VCaP (cell line): ENCODE measurements around the gene SYNGR3.
"Not testable (repeated sequence)": the region's sequence is repeated elsewhere in the genome, so short reads cannot be mapped to it uniquely, and the experiment has no call there.

Experiments
- H3K27ac ChIP-seq: fragments of 450-650 bp; 2 replicates; pipeline ENCODE4 v1.5.1; 2017
- TF ChIP-seq, protein P1 (sequence below): fragments of 450-650 bp; conservative IDR thresholded peaks from 2 replicates; pipeline ENCODE4 v1.5.1; 2017; ENCODE audit warnings: mild to moderate bottlenecking, moderate library complexity

Gene SYNGR3

DNA sequence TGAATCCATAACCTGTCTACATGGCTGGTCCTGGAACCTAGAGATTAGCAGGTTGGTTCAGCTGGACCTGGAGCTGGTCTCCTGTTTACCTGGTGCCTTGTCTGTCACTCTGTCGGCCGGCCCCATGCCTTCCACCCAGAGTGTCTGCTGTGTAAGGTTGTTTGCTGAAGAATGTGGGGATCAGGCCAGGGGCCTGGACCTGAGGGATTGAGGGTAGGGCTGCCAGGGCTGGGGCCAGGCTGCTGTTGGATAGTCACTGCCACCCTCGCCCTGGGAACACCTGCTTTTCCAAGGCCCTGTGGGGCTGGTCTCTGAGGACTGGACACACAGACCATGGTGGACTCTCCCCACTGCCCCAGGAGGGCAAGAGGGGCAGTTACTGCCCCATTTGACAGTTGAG, 38.4 kb downstream of the SYNGR3 start:
- TF ChIP-seq, protein P1, sequence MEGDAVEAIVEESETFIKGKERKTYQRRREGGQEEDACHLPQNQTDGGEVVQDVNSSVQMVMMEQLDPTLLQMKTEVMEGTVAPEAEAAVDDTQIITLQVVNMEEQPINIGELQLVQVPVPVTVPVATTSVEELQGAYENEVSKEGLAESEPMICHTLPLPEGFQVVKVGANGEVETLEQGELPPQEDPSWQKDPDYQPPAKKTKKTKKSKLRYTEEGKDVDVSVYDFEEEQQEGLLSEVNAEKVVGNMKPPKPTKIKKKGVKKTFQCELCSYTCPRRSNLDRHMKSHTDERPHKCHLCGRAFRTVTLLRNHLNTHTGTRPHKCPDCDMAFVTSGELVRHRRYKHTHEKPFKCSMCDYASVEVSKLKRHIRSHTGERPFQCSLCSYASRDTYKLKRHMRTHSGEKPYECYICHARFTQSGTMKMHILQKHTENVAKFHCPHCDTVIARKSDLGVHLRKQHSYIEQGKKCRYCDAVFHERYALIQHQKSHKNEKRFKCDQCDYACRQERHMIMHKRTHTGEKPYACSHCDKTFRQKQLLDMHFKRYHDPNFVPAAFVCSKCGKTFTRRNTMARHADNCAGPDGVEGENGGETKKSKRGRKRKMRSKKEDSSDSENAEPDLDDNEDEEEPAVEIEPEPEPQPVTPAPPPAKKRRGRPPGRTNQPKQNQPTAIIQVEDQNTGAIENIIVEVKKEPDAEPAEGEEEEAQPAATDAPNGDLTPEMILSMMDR, result no peak
- peak overlapping the region; percentile 79 for H3K27ac ChIP-seq

DNA sequence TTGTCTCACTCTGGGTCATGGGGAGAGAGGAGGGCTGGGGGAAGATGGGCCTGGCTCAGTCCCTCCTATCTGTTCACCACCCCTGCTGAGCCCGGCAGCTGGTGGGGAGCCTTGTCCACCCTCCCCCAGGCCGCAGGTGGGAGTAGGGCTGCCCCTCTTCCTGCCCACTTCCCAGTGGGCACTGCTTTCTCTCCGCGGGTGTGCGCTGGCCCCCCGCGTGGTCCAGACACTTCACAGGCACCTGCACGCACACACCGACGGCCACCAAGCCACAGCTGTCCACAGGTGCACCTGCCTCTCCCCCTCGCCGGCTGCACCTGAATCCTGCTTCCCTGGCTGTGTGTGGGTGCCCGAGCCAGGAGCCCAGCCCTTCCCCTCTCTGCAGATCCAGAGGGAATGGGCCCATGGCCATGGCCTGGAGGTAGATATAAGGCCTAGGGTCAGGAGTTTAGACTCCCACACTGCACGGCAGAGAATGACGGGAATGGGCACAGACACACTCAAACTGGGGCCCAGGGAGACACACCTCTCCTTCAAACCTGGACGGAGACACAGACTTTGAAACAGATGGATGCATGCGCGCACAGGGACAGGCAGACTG, 39.0 kb downstream of the SYNGR3 start:
- TF ChIP-seq, protein P1, result no peak
- no peak overlapping the region; the same call in 1 of the 2 replicates for H3K27ac ChIP-seq

DNA sequence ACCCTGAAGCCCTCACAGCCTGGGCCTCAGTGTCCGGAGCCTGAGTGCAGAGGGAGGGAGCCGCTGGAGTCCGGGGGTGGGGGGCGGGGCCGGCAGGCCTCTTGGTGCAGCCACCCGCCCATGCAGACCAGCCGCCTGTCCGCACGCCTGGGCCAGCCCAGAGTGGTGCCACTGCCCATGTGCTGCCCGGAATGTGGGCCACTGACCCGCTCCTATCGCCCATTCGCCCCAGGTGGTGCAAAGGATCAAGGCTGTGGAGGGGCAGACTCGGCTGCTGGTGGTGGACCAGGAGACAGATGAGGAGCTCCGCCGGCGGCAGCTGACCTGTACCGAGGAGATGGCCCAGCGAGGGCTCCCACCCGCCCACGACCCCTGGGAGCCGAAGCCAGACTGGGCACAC, 39.6 kb downstream of the SYNGR3 start:
- TF ChIP-seq, protein P1, result no peak

DNA sequence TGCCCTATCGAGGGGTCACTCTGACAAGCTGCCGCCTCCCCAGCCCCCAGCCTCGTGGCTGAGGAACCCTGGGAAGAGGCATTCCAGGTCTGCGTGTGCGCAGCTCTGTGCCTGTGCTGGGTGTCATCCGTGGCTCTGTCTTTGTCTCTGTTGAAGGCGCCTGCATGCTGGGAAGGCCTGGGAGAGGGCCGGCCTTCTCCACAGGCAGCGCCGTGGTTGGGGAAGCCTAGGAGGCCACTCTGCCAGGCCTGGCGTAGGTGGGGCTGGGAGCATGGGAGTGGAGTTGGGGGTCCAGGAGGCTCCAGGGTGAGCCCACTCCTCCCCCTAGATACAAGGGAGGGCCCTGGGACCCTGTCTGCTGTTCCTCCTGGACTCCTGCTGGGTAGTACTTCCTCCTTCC, 40.3 kb downstream of the SYNGR3 start:
- TF ChIP-seq, protein P1, result no peak
- H3K27ac ChIP-seq, result no peak overlapping the region

More for the DNA sequence above, 39.6 kb downstream of the SYNGR3 start:
- H3K27ac ChIP-seq, result no peak overlapping the region

DNA sequence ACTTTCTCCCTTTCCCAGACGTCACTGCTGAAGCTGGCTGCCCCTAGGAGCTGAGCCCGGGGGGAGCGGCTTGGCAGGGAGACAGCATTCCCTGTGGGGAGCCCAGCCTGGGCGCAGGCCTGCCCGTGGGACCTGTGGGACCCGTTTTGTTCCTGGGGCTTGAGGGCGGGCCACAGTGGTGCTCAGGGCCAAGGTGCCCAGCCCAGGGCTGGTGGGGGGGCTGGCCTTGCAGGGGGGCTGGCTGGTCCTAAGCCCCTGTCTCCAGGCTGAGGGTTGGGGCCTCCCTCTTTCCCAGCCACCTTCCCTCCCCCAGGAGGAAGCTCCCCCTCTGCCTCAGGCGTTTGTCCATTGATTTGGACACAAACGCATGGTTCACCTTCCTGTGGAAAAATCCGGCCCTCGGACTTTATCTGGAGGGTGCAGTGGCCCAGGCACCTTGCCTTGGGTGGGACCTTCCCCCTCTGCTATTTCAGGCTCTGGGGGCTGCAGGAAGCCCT, 41.4 kb downstream of the SYNGR3 start:
- H3K27ac ChIP-seq, result no peak overlapping the region
- TF ChIP-seq, protein P1, result no peak

DNA sequence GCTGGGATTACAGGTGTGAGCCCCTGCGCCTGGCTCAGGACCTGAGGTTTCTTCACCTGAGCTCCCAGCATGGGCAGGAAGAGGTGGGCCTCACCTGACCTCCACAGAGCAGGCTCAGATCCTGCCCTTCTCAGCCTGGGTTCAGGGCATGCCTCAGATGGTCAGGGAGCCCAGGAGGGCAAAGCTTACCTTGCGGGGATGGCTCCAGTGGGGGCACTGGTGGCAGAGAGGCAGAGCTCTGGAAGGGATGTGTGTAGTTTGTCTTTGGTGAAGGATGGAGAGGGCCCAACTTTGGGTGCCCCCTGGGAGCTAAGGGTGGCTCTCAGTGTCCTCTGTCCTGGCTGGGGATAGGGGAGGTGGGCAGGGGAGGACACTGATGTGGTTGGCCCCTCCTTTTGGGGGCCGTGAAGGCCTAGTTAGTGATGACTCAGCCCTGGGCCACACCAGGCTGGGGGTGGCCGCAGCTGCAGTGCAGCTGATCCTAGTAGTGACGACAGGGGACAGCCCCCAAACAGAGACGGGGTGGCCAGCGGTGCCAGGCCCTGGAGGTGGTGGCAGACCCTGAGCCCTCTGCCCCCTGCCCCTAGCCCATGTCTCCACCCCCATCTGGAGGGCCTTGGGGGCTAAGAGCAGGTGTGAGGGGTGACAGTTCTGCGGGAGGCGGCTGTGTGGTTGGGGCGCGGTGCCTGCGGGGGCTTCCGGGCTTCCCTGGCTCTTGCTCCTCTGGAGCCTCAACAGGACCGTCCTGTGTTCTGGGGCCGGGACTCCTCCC, 42.7 kb downstream of the SYNGR3 start:
- TF ChIP-seq, protein P1, result no peak
- H3K27ac ChIP-seq, result no peak overlapping the region

DNA sequence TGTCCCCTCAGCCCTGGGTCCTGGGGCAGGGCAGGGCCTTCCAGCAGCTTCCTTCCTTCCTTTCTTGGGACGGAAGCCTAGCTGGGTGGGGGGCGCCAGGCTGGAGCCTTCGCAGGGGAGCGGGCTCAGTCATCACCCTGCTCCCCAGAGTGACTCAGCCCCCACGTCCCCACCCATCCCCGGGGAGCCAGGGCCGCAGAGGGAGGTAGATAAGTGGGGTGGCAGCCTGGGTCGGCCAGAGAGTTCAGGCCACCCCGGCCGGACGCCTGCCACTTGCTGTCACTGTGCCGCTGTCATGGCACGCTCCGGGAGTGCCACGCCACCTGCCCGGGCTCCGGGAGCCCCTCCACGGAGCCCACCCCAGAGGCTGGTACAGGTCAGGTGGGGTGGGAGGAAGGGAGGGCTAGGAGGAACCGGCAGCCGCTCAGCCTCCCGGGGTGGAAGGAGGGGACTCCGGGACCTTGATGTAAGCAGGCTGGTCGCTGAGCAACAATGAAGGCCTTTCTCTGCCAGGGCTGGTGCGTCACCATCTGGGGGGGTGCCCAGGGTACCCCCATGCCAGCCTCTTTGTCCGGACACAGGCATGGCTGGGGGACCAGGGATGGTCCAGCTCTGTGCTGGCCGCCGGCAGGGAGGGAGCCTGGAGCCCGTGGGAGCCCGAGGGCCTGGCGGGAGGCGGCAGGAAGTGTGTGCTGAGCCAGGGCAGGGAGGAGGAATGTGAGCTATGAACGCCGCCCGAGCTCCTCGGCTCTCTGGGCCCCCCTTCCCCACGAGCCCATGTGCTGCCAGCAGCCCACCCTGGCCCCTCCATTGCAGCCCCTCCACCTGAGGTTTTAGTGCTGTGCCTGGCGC, 43.5 kb downstream of the SYNGR3 start:
- no peak overlapping the region for H3K27ac ChIP-seq
- TF ChIP-seq, protein P1, result no peak

DNA sequence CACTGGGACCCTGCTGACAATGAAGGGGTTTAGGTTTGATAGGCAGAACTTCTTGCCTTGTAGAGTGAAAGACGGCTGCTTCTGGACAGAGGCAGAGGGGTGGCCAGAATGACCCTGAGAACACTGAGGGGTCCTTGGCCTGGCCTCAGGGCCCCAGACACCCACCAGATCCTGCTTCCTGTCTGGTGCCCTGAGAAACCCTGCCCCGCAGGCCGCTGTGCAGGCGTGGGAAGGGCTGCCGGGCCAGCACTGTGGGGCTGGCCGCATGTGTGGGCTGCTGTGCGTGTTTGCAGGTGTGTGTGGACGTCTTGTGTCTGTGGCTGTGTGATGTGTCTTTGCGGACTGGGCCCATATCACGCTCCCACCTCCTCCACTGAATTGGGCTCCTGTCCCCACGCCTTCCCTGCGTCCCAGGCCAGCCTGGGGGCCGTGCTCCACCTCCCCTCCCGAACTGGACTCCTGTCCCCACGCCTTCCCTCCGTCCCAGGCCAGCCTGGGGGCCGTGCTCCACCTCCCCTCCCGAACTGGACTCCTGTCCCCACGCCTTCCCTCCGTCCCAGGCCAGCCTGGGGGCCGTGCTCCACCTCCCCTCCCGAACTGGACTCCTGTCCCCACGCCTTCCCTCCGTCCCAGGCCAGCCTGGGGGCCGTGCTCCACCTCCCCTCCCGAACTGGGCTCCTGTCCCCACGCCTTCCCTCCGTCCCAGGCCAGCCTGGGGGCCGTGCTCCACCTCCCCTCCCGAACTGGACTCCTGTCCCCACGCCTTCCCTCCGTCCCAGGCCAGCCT, 44.3 kb downstream of the SYNGR3 start:
- not testable (repeated sequence) for H3K27ac ChIP-seq
